Progenitor cell of endocrine pancreas (in vitro differentiated cells): ENCODE results near the gene GABRR3. TPM values are rescaled to one million over a fixed set of nuclear protein-coding genes. Genes with fewer than 3 reads are reported as not detected.

ENCODE experiments used
- DNase-seq: peaks from one replicate; pipeline ENCODE4 v3.0.0; 2021; ENCODE audit warnings: low spot score; ENCODE audit not compliant: unreplicated experiment
- H3K27ac Mint-ChIP-seq: 2 replicates; pipeline ENCODE4 v1.8.0; 2021; ENCODE audit warnings: mild to moderate bottlenecking, moderate library complexity, mixed read lengths
- H3K27me3 Mint-ChIP-seq: 2 replicates; pipeline ENCODE4 v1.8.0; 2021; ENCODE audit warnings: mixed read lengths
- H3K36me3 Mint-ChIP-seq: 2 replicates; pipeline ENCODE4 v1.8.0; 2022; ENCODE audit warnings: mixed read lengths; ENCODE audit not compliant: insufficient read depth
- H3K4me1 Mint-ChIP-seq: 2 replicates; pipeline ENCODE4 v1.8.0; 2021; ENCODE audit warnings: low read depth, mixed read lengths
- H3K4me3 Mint-ChIP-seq: 2 replicates; pipeline ENCODE4 v1.8.0; 2021; ENCODE audit warnings: low read depth, mild to moderate bottlenecking, moderate library complexity, mixed read lengths
- H3K9me3 Mint-ChIP-seq: 2 replicates; pipeline ENCODE4 v1.8.0; 2021; ENCODE audit warnings: low read depth, mixed read lengths
- CTCF ChIP-seq: fragments of 200-600 bp; sonication (generic); IDR thresholded peaks from one replicate; pipeline ENCODE4 v1.5.0; 2021; ENCODE audit warnings: antibody characterized with exemption, mild to moderate bottlenecking; ENCODE audit not compliant: unreplicated experiment
- total RNA-seq: library from RNA; stranded (reverse); gene quantifications from 2 replicates; pipeline ENCODE4 v1.2.1, GENCODE V29; 2021

Gene GABRR3
- total RNA-seq, 1 donor from 2014 or later, result not detected

DNA sequence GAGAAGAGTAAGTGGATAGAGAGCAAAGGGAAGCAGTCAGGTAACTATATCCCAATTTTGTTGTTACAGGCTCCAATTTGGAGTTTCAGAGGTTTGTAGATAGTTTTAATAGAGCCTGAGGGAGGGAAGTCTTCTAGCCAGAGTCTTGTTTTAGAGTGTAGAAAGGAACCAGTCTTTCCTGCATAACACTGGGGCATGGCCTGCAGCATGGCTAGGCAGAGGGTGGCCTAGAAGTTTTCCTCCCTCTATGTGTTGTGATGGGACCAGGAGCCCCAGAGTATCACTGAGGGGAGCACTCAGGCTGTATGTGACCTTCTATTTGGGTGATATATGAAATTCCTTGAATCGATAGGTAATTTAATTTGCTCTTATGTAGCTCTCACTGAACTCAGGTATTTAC lies 22.5 kb upstream of the GABRR3 start:
- no peak overlapping the region for H3K27ac Mint-ChIP-seq
- H3K4me1 Mint-ChIP-seq, result no peaks in the 10 kb centered on the region
- no peaks in the 10 kb centered on the region for H3K36me3 Mint-ChIP-seq
- no peak for TF ChIP-seq CTCF
- no peaks in the 10 kb centered on the region for H3K27me3 Mint-ChIP-seq
- no peaks in the 10 kb centered on the region for H3K9me3 Mint-ChIP-seq
- H3K4me3 Mint-ChIP-seq, result no peak overlapping the region
- no peak for DNase-seq

DNA sequence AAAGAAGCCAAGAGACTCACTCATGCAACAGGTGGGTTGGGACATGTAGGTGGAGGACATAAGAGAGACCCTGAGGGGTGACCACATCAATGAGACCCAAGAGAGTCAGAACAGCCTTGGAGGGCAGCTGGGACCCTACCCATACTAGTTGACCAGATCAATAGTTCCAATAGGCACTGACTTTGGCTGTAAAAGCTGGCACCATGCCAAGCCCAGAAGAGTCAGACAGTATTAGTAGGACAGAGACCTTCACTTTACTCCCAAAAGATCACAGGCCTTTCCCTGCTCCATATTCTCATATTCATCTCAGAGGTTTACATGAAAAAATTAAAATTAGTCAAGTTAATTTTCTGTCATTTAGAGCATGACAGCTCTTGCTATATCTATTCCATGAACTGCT lies 20.9 kb upstream of the GABRR3 start:
- DNase-seq, result no peak
- TF ChIP-seq CTCF, result no peak
- Mint-ChIP-seq H3K36me3 (no peaks in the 10 kb centered on the region), H3K4me3 (no peak overlapping the region), H3K9me3 (no peaks in the 10 kb centered on the region), H3K4me1 (no peaks in the 10 kb centered on the region), H3K27me3 (no peaks in the 10 kb centered on the region), H3K27ac (no peak overlapping the region)

GRCh38 chr3:98049271-98049670 lies 14.2 kb upstream of the GABRR3 start:
- Mint-ChIP-seq H3K27ac (no peak overlapping the region), H3K27me3 (no peaks in the 10 kb centered on the region), H3K4me3 (no peak overlapping the region), H3K9me3 (no peaks in the 10 kb centered on the region), H3K36me3 (no peaks in the 10 kb centered on the region), H3K4me1 (no peaks in the 10 kb centered on the region)
- DNase-seq, result no peak
- TF ChIP-seq CTCF, result no peak

DNA sequence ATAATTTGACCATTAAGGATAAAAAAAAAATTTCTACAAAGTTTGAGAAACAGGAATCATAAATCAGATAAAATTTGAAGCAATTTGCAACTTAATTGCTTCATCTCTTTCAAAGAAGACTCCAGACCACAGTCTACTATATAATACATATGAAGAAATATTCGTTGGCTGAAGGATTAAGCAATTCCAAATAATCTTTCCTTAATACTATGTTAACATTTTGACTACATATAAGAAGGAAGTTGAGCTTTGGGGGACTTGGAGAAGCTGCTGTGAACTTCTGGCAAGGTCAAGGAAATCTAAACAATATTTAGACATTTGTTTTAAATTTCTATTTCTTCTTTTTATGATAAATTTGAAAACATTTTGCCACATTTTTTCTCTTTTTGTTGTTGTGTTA lies 13.5 kb upstream of the GABRR3 start:
- no peak for TF ChIP-seq CTCF
- DNase-seq, result no peak
- H3K4me3 Mint-ChIP-seq, result no peak overlapping the region

DNA sequence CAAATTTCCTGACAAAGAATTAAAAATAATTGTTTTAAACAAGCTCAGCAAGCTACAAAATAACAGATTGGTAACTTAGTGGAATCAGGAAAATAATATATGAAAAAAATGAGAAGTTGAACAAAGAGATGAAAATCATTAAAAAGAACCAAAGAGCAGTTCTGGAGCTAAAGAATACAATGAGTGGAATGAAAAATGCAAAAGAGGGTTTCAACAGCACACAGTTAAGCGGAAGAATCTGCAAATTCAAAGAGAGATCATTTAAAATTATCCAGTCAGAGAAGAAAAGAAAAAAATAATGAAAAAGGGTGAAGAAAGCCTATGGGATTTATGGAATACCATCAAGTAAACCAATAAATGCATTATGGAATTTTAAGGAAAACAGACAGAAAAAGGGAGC lies 6.2 kb upstream of the GABRR3 start:
- no peaks in the 10 kb centered on the region for H3K4me1 Mint-ChIP-seq
- H3K4me3 Mint-ChIP-seq, result no peak overlapping the region
- H3K9me3 Mint-ChIP-seq, result peaks cover 3% of the 10 kb centered on the region
- TF ChIP-seq CTCF, result no peak
- peaks cover 18% of the 10 kb centered on the region for H3K27me3 Mint-ChIP-seq
- DNase-seq, result no peak
- no peaks in the 10 kb centered on the region for H3K36me3 Mint-ChIP-seq
- H3K27ac Mint-ChIP-seq, result no peak overlapping the region

More for the DNA sequence above, 13.5 kb upstream of the GABRR3 start:
- Mint-ChIP-seq H3K4me1 (no peaks in the 10 kb centered on the region), H3K27ac (no peak overlapping the region), H3K27me3 (no peaks in the 10 kb centered on the region), H3K36me3 (no peaks in the 10 kb centered on the region), H3K9me3 (no peaks in the 10 kb centered on the region)
